A549 (cell line): ENCODE measurements around the gene LRRIQ1. TPM values are rescaled to one million over a fixed set of nuclear protein-coding genes. Genes with fewer than 3 reads are reported as not detected.
A peak's percentile ranks its signal among the peaks of the same experiment; 100 is the strongest.

Experiments used
- ATAC-seq, 2 experiments: fragments of 200-7000 bp in 1 of 2; fragments of >200 bp in 1 of 2; cut with Nextera tagmentation in 1 of 2; cut with Tn5 transposase in 1 of 2; 3 replicates each; pipeline versions ENCODE4 v1.8.0 to v1.9.1; 2018 to 2020; ENCODE audit warnings: mild to moderate bottlenecking in 1 of 2, moderate library complexity in 1 of 2
- CTCF ChIA-PET: fragments of 300-600 bp; sonication (Branson Sonifier 250); formaldehyde crosslinking; extraction: SDS; loops from one replicate; lab custom pipeline; 2021; ENCODE audit warnings: antibody characterized with exemption, inconsistent platforms; lab: Yijun Ruan, JAX
- POLR2A ChIA-PET: fragments of 350-600 bp; formaldehyde crosslinking; extraction: SDS; loops from one replicate; lab custom pipeline; 2021; ENCODE audit warnings: antibody characterized with exemption, inconsistent platforms; lab: Yijun Ruan, JAX
- DNase-seq, 2 experiments: peaks; one replicate each; pipeline versions ENCODE4 v3.0.0 to v3.0.0-alpha.2; 2011 to 2016; ENCODE audit warnings: low read depth in 1 of 2, low spot score in 1 of 2
- FAIRE-seq: peaks from 2 replicates; lab custom pipeline; 2011; peaks lifted over from hg19 to GRCh38; lab: Jason Lieb, UNC
- H3K27ac ChIP-seq, 2 experiments: fragments of >200 bp; sonication (Bioruptor Twin); formaldehyde crosslinking; 3 replicates each; pipeline ENCODE4 v1.5.1; 2016 to 2017
- H3K4me1 ChIP-seq: fragments of >200 bp; sonication (Bioruptor Twin); formaldehyde crosslinking; 3 replicates; pipeline ENCODE4 v1.6.1; 2016
- H3K4me2 ChIP-seq: fragments of >200 bp; sonication (Bioruptor Twin); formaldehyde crosslinking; 3 replicates; pipeline ENCODE4 v1.6.1; 2016
- H3K4me3 ChIP-seq: fragments of >200 bp; sonication (Bioruptor Twin); formaldehyde crosslinking; 3 replicates; pipeline ENCODE4 v1.5.1; 2016
- H3K9me3 ChIP-seq: fragments of >200 bp; sonication (Bioruptor Twin); formaldehyde crosslinking; 3 replicates; pipeline ENCODE4 v1.6.1; 2016
- BHLHE40 ChIP-seq: IDR thresholded peaks from 2 replicates; pipeline ENCODE4 v1.6.1; 2012; ENCODE audit warnings: low read depth, low read length, inconsistent platforms
- CBX8 ChIP-seq: fragments of 200-600 bp; sonication (generic); IDR thresholded peaks from 2 replicates; pipeline ENCODE4 v1.6.1; 2016
- CEBPB ChIP-seq, 2 experiments: fragments of >200 bp in 1 of 2; sonication (Bioruptor Twin) in 1 of 2; formaldehyde crosslinking in 1 of 2; IDR thresholded peaks; 2 replicates each; pipeline ENCODE4 v1.6.1; 2012 to 2016
- EHF ChIP-seq: fragments of 250-450 bp; sonication (Bioruptor Pico); IDR thresholded peaks from 2 replicates; pipeline ENCODE4 v1.5.0; 2020; ENCODE audit warnings: mild to moderate bottlenecking
- FOSB ChIP-seq: fragments of 250-450 bp; sonication (Bioruptor Pico); IDR thresholded peaks from 2 replicates; pipeline ENCODE4 v1.5.0; 2020; ENCODE audit warnings: mild to moderate bottlenecking, moderate library complexity
- FOSL2 ChIP-seq, 2 experiments: fragments of 450-650 bp in 1 of 2; fragments of >200 bp in 1 of 2; sonication (Bioruptor Twin) in 1 of 2; formaldehyde crosslinking; IDR thresholded peaks; 2 replicates each; pipeline versions ENCODE4 v1.5.0 to v1.6.1; 2016 to 2020; ENCODE audit warnings: mild to moderate bottlenecking in 1 of 2, moderate library complexity in 1 of 2
- HDAC2 ChIP-seq: fragments of 200-600 bp; sonication (generic); IDR thresholded peaks from 2 replicates; pipeline ENCODE4 v1.6.1; 2016
- HMGXB4 ChIP-seq: fragments of 250-450 bp; sonication (Bioruptor Pico); IDR thresholded peaks from 2 replicates; pipeline ENCODE4 v1.5.0; 2021; ENCODE audit warnings: mild to moderate bottlenecking, moderate library complexity, borderline replicate concordance
- HOXB5 ChIP-seq: fragments of 250-450 bp; sonication (Bioruptor Pico); IDR thresholded peaks from 2 replicates; pipeline ENCODE4 v1.5.0; 2020; ENCODE audit warnings: mild to moderate bottlenecking, moderate library complexity
- JUNB ChIP-seq: fragments of >200 bp; sonication (Bioruptor Twin); formaldehyde crosslinking; IDR thresholded peaks from 2 replicates; pipeline ENCODE4 v1.6.1; 2016
- KDM5A ChIP-seq: fragments of 200-600 bp; sonication (generic); IDR thresholded peaks from 2 replicates; pipeline ENCODE4 v1.6.1; 2016; ENCODE audit warnings: antibody characterized with exemption, mild to moderate bottlenecking
- MAFK ChIP-seq: fragments of 450-650 bp; IDR thresholded peaks from 2 replicates; pipeline ENCODE4 v1.6.1; 2014; ENCODE audit not compliant: partially characterized antibody
- MAX ChIP-seq: IDR thresholded peaks from 2 replicates; pipeline ENCODE4 v1.6.1; 2012
- MAZ ChIP-seq: fragments of 150-350 bp; IDR thresholded peaks from 2 replicates; pipeline ENCODE4 v1.6.1; 2014; ENCODE audit warnings: antibody characterized with exemption, low read depth, low read length, borderline replicate concordance
- POLR2AphosphoS2 ChIP-seq: conservative IDR thresholded peaks from 2 replicates; pipeline ENCODE4 v1.6.1; 2012; ENCODE audit warnings: low read length, improper control_type of control experiment, inconsistent platforms
- RARB ChIP-seq: fragments of 250-450 bp; sonication (Bioruptor Pico); IDR thresholded peaks from 2 replicates; pipeline ENCODE4 v1.8.0; 2021; ENCODE audit warnings: mild to moderate bottlenecking, moderate library complexity
- REST ChIP-seq: fragments of 200-600 bp; sonication (generic); IDR thresholded peaks from 2 replicates; pipeline ENCODE4 v1.6.1; 2016; ENCODE audit warnings: antibody characterized with exemption, mild to moderate bottlenecking, moderate library complexity
- RFX5 ChIP-seq: fragments of 450-650 bp; IDR thresholded peaks from 2 replicates; pipeline ENCODE4 v1.7.1; 2014; ENCODE audit warnings: antibody characterized with exemption, mild to moderate bottlenecking, moderate library complexity
- TFCP2L1 ChIP-seq: fragments of 250-450 bp; sonication (Bioruptor Pico); IDR thresholded peaks from 2 replicates; pipeline ENCODE4 v1.5.0; 2021; ENCODE audit warnings: mild to moderate bottlenecking
- TP53 ChIP-seq: fragments of 250-450 bp; sonication (Bioruptor Pico); IDR thresholded peaks from 2 replicates; pipeline ENCODE4 v1.5.0; 2021; ENCODE audit warnings: mild to moderate bottlenecking, moderate library complexity
- ZC3H11A ChIP-seq: fragments of 450-650 bp; IDR thresholded peaks from 2 replicates; pipeline ENCODE4 v1.6.1; 2014; ENCODE audit warnings: antibody characterized with exemption, mild to moderate bottlenecking
- ZSCAN20 ChIP-seq: fragments of 250-450 bp; sonication (Bioruptor Pico); IDR thresholded peaks from 2 replicates; pipeline ENCODE4 v1.8.0; 2022; ENCODE audit warnings: mild to moderate bottlenecking, moderate library complexity
- WGBS: methylation state at CpG from one replicate; pipeline ENCODE4 v1.1.6; 2017; ENCODE audit errors: missing lambda C conversion rate; 5-methylcytosine and 5-hydroxymethylcytosine counted together
- polyA plus RNA-seq, 4 experiments: library from polyadenylated mRNA; depleted of rRNA in 3 of 4; stranded (reverse); fragments of >200 nt; fragmentation: RNase III in 1 of 4; extraction: RNeasy Plus Mini Kit Qiagen cat#74134 plus additional on column Dnase treatment in 1 of 4; gene quantifications; 2 replicates in 3 of 4; 3 replicates in 1 of 4; pipeline ENCODE4 v1.2.3, GENCODE V29; 2011 to 2017
- TF ChIP-seq, protein P1 (sequence below): fragments of >200 bp; sonication (Bioruptor Twin); formaldehyde crosslinking; IDR thresholded peaks from 2 replicates; pipeline ENCODE4 v1.6.1; 2016
- TF ChIP-seq, protein P2 (sequence below): fragments of 250-450 bp; sonication (Bioruptor Pico); IDR thresholded peaks from 2 replicates; pipeline ENCODE4 v1.5.0; 2020; ENCODE audit warnings: low read depth, mild to moderate bottlenecking, moderate library complexity
- TF ChIP-seq, protein P3 (sequence below): fragments of 450-650 bp; IDR thresholded peaks from 2 replicates; pipeline ENCODE4 v1.6.1; 2014; ENCODE audit warnings: antibody characterized with exemption

The LRRIQ1 gene
- polyA plus RNA-seq, 2 of the 4 experiments (the other 2 are of a cell fraction) = 1.4 to 3.7 TPM

- no peak for FAIRE-seq
- no peak for TF ChIP-seq REST
- no peak for TF ChIP-seq RARB (CRISPR knock-in tag)
- no peak for TF ChIP-seq CEBPB (IDR thresholded peaks at IDR 0.05)
- no peak for TF ChIP-seq EHF
- TF ChIP-seq TP53 (CRISPR knock-in tag) = no peak
- no peak for TF ChIP-seq CBX8
- TF ChIP-seq, protein P1, sequence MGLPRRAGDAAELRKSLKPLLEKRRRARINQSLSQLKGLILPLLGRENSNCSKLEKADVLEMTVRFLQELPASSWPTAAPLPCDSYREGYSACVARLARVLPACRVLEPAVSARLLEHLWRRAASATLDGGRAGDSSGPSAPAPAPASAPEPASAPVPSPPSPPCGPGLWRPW = no peak
- TF ChIP-seq BHLHE40 = no peak
- TF ChIP-seq, protein P2, sequence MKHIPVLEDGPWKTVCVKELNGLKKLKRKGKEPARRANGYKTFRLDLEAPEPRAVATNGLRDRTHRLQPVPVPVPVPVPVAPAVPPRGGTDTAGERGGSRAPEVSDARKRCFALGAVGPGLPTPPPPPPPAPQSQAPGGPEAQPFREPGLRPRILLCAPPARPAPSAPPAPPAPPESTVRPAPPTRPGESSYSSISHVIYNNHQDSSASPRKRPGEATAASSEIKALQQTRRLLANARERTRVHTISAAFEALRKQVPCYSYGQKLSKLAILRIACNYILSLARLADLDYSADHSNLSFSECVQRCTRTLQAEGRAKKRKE (CRISPR knock-in tag) = no peak
- TF ChIP-seq HDAC2 = no peak
- TF ChIP-seq RFX5 = no peak
- no peak for TF ChIP-seq MAX
- no peak for TF ChIP-seq HMGXB4
- TF ChIP-seq FOSB = no peak
- no peak for TF ChIP-seq TFCP2L1 (CRISPR knock-in tag)
- no peak for TF ChIP-seq POLR2AphosphoS2
- no peak for TF ChIP-seq KDM5A
- TF ChIP-seq HOXB5 (CRISPR knock-in tag) = no peak
- ChIA-PET CTCF (interaction anchor here (1.3 kb wide), 1 partner anchor 61 kb away, joined by 3 read pairs; no protein-coding TSS in a partner anchor), POLR2A (no interaction called here)
- no peak for ATAC-seq
- H3K4me1 ChIP-seq = no peaks in the 10 kb centered on the region
- no peak for DNase-seq
- no peak overlapping the region for H3K27ac ChIP-seq
- no peaks in the 10 kb centered on the region for H3K9me3 ChIP-seq
- H3K4me3 ChIP-seq = no peak overlapping the region
- H3K4me2 ChIP-seq = no peak overlapping the region
Observed at GRCh38 chr12:85095501-85095900, 59.4 kb downstream of the LRRIQ1 start.

GRCh38 chr12:85130646-85131045 lies 94.5 kb downstream of the LRRIQ1 start:
- FAIRE-seq = no peak
- Histone ChIP-seq H3K4me2 (no peak overlapping the region), H3K27ac (no peak overlapping the region), H3K4me1 (no peaks in the 10 kb centered on the region), H3K9me3 (no peaks in the 10 kb centered on the region), H3K4me3 (no peak overlapping the region)
- ATAC-seq = no peak
- 37% methylated on average over 6 of the region's 6 CpGs for WGBS
- ChIA-PET CTCF (no interaction called here), POLR2A (no interaction called here)
- no peak for DNase-seq
- TF ChIP-seq MAFK (no peak), JUNB (no peak), ZSCAN20 (no peak), MAZ (no peak), FOSL2 (IDR thresholded peaks at IDR 0.05) (no peak), FOSL2 (CRISPR knock-in tag; IDR thresholded peaks at IDR 0.05) (peak; percentile 12; the same call in 1 of the 2 replicates), ZC3H11A (no peak)
- TF ChIP-seq, protein P3, sequence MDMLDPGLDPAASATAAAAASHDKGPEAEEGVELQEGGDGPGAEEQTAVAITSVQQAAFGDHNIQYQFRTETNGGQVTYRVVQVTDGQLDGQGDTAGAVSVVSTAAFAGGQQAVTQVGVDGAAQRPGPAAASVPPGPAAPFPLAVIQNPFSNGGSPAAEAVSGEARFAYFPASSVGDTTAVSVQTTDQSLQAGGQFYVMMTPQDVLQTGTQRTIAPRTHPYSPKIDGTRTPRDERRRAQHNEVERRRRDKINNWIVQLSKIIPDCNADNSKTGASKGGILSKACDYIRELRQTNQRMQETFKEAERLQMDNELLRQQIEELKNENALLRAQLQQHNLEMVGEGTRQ = no peak
